SJSA1 (cell line): ENCODE results near the gene SCGB1A1. TPM values are rescaled to one million over a fixed set of nuclear protein-coding genes. Genes with fewer than 3 reads are reported as not detected.

Experiments
- DNase-seq, 2 experiments: peaks; one replicate each; pipeline ENCODE4 v3.0.0-alpha.2; 2015 to 2020; ENCODE audit warnings: low spot score in 2 of 2, low read depth in 1 of 2
- H3K27ac ChIP-seq: fragments of 250-450 bp; sonication (Bioruptor Pico); 2 replicates; pipeline ENCODE4 v1.5.1; 2020; ENCODE audit warnings: mild to moderate bottlenecking, moderate library complexity
- H3K27me3 ChIP-seq: fragments of 250-450 bp; sonication (Bioruptor Pico); replicated peaks from 2 replicates; pipeline ENCODE4 v1.5.1; 2020; ENCODE audit warnings: mild to moderate bottlenecking, moderate library complexity
- H3K36me3 ChIP-seq: fragments of 250-450 bp; sonication (Bioruptor Pico); 2 replicates; pipeline ENCODE4 v1.5.1; 2020; ENCODE audit warnings: mild to moderate bottlenecking
- H3K4me1 ChIP-seq: fragments of 250-450 bp; sonication (Bioruptor Pico); replicated peaks from 2 replicates; pipeline ENCODE4 v1.6.1; 2021; ENCODE audit warnings: mild to moderate bottlenecking
- H3K4me3 ChIP-seq: fragments of 250-450 bp; sonication (Bioruptor Pico); 2 replicates; pipeline ENCODE4 v1.5.1; 2020; ENCODE audit warnings: mild to moderate bottlenecking
- H3K9me3 ChIP-seq: fragments of 250-450 bp; sonication (Bioruptor Pico); replicated peaks from 2 replicates; pipeline ENCODE4 v1.5.1; 2020; ENCODE audit warnings: mild to moderate bottlenecking
- total RNA-seq: library from RNA; depleted of rRNA; stranded (reverse); fragments of >200 nt; shearing (Covaris generic); gene quantifications from 2 replicates; pipeline ENCODE4 v1.2.3, GENCODE V29; 2014

SCGB1A1 gene
- total RNA-seq, 1 experiment from 2014 or later: not detected

DNA sequence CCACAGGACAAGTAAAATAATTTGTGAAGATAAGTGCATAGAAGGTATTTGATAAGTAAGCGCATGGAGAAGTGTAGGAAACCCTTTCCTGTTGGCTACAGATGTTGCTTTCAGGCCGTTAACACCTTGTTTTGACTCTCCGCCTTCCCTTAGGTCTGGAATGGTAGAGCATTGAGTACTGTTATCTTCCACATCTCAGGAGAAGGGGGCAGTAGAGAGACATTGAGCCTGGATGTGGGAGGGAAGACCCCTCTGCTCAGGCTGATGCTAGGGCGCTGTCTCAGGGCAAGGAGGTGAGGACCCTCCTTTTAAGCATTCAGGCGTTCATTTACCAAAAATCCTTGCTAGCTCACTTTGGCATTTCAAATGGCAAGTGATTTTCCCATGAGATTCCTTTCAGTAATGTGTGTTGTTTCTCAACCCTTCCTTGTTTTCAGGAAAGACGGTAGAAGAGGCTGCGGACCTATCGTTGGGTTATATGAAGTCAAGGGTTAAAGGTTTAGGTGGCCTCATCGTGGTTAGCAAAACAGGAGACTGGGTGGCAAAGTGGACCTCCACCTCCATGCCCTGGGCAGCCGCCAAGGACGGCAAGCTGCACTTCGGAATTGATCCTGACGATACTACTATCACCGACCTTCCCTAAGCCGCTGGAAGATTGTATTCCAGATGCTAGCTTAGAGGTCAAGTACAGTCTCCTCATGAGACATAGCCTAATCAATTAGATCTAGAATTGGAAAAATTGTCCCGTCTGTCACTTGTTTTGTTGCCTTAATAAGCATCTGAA is 27.0 kb upstream of the SCGB1A1 start:
- Histone ChIP-seq H3K4me3 (no peak overlapping the region), H3K4me1 (peaks cover 5% of the 10 kb centered on the region), H3K36me3 (no peaks in the 10 kb centered on the region), H3K27ac (no peak overlapping the region), H3K9me3 (no peaks in the 10 kb centered on the region), H3K27me3 (peaks cover 5% of the 10 kb centered on the region; the same call in 1 of the 2 replicates)
- no peak for DNase-seq

DNA sequence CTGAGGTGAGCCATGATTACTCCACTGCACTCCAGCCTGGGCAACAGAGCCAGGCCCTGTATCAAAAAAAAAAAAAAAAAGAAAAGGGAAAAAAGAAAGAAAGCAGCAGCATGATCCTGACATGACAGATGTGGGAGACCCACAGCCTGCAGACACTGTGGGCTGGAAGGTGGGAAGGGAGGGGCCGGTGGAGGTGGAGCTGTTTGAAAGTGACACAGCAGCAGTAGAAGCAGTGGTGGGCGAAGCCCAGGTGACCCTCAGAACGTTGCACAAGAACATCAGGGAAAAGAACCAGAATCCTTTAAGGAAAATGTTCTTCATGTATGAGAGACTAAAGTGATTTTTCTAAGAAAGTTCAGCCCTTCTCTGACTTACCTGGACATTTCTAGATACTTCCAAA is 26.3 kb upstream of the SCGB1A1 start:
- Histone ChIP-seq H3K36me3 (no peaks in the 10 kb centered on the region), H3K4me1 (peaks cover 5% of the 10 kb centered on the region), H3K27me3 (peaks cover 5% of the 10 kb centered on the region; the same call in 1 of the 2 replicates), H3K27ac (no peak overlapping the region), H3K9me3 (no peaks in the 10 kb centered on the region), H3K4me3 (no peak overlapping the region)
- no peak for DNase-seq

GRCh38 chr11:62393061-62393611 is 25.7 kb upstream of the SCGB1A1 start:
- Histone ChIP-seq H3K36me3 (no peaks in the 10 kb centered on the region), H3K4me3 (no peak overlapping the region), H3K27me3 (peaks cover 3% of the 10 kb centered on the region; the same call in 1 of the 2 replicates), H3K4me1 (peaks cover 5% of the 10 kb centered on the region), H3K9me3 (no peaks in the 10 kb centered on the region), H3K27ac (no peak overlapping the region)
- DNase-seq: no peak

- Histone ChIP-seq H3K9me3 (no peaks in the 10 kb centered on the region), H3K36me3 (no peaks in the 10 kb centered on the region), H3K4me3 (no peak overlapping the region), H3K4me1 (peaks cover 7% of the 10 kb centered on the region), H3K27me3 (0 out of 2 replicates have a peak, but pooled peaks cover 3% of the 10 kb centered on the region), H3K27ac (no peak overlapping the region)
- no peak for DNase-seq
Measured at GRCh38 chr11:62393735-62394134, 25.1 kb upstream of the SCGB1A1 start.

- Histone ChIP-seq H3K4me3 (peak overlapping the region; percentile 31), H3K9me3 (no peaks in the 10 kb centered on the region), H3K4me1 (peaks cover 9% of the 10 kb centered on the region), H3K27ac (no peak overlapping the region), H3K36me3 (no peaks in the 10 kb centered on the region), H3K27me3 (0 out of 2 replicates have a peak, but pooled peaks cover 3% of the 10 kb centered on the region)
- peak; percentile 94 for DNase-seq
Measured at GRCh38 chr11:62394825-62395538, 23.9 kb upstream of the SCGB1A1 start.

- H3K4me1 ChIP-seq: peaks cover 15% of the 10 kb centered on the region
Measured at GRCh38 chr11:62395885-62396551, 22.8 kb upstream of the SCGB1A1 start.

DNA sequence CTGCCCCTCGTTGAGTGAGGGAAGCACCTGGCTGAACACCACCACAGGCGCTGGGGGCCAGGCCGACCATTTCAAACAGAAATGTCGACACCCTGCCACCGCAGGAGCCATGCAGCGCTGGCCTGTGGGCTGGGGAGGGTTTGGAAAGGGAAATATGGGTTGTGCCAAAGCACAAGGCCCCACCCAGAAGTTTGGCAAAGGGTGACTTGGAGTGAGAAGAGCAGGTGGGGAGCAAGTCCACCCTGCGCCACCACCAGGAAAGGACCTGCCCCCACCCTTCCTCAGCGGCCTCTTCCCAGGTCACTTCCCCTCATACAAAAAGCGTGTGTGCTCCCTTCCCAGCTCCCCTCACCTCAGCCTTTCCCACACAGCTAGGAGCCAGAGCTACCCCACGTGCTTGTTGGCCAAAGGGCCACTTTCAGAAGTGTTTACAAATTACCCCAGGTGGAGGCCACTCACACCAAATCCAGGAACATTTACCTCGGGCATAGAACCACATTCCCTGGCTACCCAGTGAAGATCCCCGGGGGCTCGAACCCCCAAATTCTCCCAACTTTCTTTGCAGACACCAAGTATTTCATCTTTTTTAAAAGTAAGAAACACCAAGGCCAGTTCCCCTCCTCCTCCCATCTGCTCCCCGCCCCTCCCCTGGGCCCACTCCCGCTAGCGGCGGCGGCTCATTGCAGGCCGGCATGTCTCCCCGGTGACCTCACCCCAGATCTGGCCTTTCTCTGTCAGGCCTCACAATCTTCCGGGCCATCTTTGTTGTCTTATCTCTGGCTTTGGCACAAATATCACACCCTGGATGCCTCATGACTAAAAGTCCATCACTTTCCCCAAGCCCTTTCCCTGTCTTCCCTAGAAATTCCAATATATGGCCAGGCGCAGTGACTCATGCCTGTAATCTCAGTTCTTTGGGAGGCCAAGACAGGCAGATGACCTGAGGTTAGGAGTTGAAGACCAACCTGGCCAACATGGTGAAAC is 20.5 kb upstream of the SCGB1A1 start:
- H3K9me3 ChIP-seq: no peaks in the 10 kb centered on the region
- H3K4me1 ChIP-seq: peaks cover 16% of the 10 kb centered on the region
- no peaks in the 10 kb centered on the region for H3K27me3 ChIP-seq
- DNase-seq: no peak
- no peak overlapping the region for H3K27ac ChIP-seq
- H3K36me3 ChIP-seq: no peaks in the 10 kb centered on the region
- H3K4me3 ChIP-seq: no peak overlapping the region

More at GRCh38 chr11:62395885-62396551, 22.8 kb upstream of the SCGB1A1 start:
- Histone ChIP-seq H3K36me3 (no peaks in the 10 kb centered on the region), H3K4me3 (no peak overlapping the region), H3K27ac (no peak overlapping the region), H3K27me3 (0 out of 2 replicates have a peak, but pooled peaks cover 3% of the 10 kb centered on the region), H3K9me3 (no peaks in the 10 kb centered on the region)
- no peak for DNase-seq

- DNase-seq: no peak
- peaks cover 16% of the 10 kb centered on the region for H3K4me1 ChIP-seq
Measured at GRCh38 chr11:62399172-62399877, 19.5 kb upstream of the SCGB1A1 start.

GRCh38 chr11:62399878-62400266 is 19.0 kb upstream of the SCGB1A1 start:
- DNase-seq: no peak
- Histone ChIP-seq H3K4me3 (no peak overlapping the region), H3K27me3 (no peaks in the 10 kb centered on the region), H3K27ac (no peak overlapping the region), H3K36me3 (no peaks in the 10 kb centered on the region), H3K9me3 (no peaks in the 10 kb centered on the region), H3K4me1 (peaks cover 16% of the 10 kb centered on the region)

More at GRCh38 chr11:62399172-62399877, 19.5 kb upstream of the SCGB1A1 start:
- H3K9me3 ChIP-seq: no peaks in the 10 kb centered on the region
- H3K4me3 ChIP-seq: no peak overlapping the region
- H3K36me3 ChIP-seq: no peaks in the 10 kb centered on the region
- H3K27me3 ChIP-seq: no peaks in the 10 kb centered on the region
- no peak overlapping the region for H3K27ac ChIP-seq

DNA sequence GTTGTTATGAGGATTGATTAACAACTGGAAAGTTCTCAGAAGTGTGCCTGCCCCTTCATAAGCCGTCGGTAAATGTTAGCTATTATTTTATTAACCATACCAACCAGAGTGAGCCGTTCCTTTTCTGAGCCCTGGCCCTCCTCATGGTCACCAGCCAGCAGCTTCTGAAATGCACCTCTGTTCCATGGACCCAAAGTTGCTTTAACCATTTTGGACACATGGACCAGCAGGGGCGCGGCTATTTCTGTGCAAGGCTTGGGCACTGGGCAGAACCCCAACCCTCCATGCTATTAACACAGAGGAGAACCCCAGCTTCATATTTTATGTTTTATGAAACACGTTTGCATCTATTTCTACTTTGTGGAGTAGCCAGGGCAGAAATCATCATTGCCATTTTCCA is 18.6 kb upstream of the SCGB1A1 start:
- no peak for DNase-seq
- Histone ChIP-seq H3K36me3 (no peaks in the 10 kb centered on the region), H3K27me3 (no peaks in the 10 kb centered on the region), H3K9me3 (no peaks in the 10 kb centered on the region), H3K4me1 (peaks cover 13% of the 10 kb centered on the region), H3K4me3 (no peak overlapping the region), H3K27ac (no peak overlapping the region)

GRCh38 chr11:62400760-62401159 is 18.1 kb upstream of the SCGB1A1 start:
- Histone ChIP-seq H3K4me3 (no peak overlapping the region), H3K4me1 (peaks cover 11% of the 10 kb centered on the region; the same call in 1 of the 2 replicates), H3K27me3 (no peaks in the 10 kb centered on the region), H3K36me3 (no peaks in the 10 kb centered on the region), H3K27ac (no peak overlapping the region), H3K9me3 (no peaks in the 10 kb centered on the region)
- DNase-seq: no peak

- H3K36me3 ChIP-seq: no peaks in the 10 kb centered on the region
- H3K4me3 ChIP-seq: no peak overlapping the region
- H3K9me3 ChIP-seq: no peaks in the 10 kb centered on the region
- H3K27me3 ChIP-seq: no peaks in the 10 kb centered on the region
- peaks cover 11% of the 10 kb centered on the region; the same call in 1 of the 2 replicates for H3K4me1 ChIP-seq
- H3K27ac ChIP-seq: no peak overlapping the region
- no peak for DNase-seq
Measured at GRCh38 chr11:62401356-62401755, 17.5 kb upstream of the SCGB1A1 start.
